ENCODE measurements around the gene EFEMP2.
"Not testable (repeated sequence)": the region's sequence is repeated elsewhere in the genome, so short reads cannot be mapped to it uniquely, and the experiment has no call there.

EFEMP2 gene

DNA sequence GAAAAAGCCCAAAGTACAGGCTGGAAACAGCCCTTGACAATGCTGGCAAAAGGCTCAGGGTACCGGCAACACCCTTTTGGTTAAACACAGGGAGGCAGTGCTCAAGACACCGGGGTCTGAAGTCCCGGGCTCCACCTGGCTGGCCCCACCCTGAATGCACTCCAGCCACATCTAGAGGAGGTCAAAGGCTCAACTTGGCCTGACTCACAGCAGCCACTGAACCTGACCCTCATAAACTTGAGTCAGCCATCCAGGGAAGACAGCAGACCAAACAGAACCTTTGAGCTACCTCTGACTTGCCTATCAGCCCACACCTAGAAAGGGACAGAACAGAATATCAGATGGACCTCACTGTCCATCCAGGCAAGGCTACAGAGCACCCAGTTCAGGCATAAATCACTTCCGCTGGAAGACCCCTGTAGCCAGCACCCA is 18.4 kb downstream of the EFEMP2 start:
- no peak for DNase-seq

DNA sequence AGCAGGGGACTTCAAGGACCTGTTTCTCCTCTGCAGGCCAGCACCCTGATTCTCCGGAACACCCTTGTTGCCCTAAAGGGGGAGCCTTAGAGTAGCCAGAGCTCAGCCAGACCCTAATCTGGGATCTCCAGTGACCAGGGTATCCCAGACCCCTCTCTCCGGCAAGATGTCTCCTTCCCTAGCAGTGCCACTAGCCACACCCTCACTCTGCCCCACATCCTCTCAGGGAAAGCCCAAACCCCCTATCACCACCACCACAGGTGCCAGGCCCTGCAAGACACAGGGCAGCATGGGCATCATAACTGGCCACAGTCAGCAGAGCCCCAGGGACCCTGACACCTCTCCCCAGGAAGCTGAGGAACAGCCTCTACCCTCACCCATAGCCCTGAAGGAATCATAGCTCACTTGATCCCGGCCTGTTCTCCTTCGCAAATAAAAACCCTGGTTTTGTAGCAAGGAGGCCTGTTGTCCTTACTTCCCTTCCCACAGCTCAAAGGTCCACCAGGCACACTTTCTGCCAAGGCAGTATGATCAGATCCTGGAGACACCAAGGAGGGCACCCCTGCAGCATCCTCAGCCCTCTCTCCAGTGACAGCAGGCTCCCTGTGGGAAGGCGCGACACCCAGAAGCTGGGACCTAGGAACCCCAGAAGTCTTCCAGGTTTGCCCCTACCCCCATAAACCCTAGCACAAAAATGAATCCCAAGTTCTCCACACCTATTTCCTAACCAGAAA is 19.2 kb downstream of the EFEMP2 start:
- DNase-seq = no peak

- no peak for DNase-seq
Measured at GRCh38 chr11:65852508-65853245, 19.9 kb downstream of the EFEMP2 start.

- DNase-seq = no peak
Measured at GRCh38 chr11:65851811-65852507, 20.6 kb downstream of the EFEMP2 start.

GRCh38 chr11:65851083-65851579 is 21.5 kb downstream of the EFEMP2 start:
- no peak for DNase-seq

GRCh38 chr11:65850217-65851082 is 22.1 kb downstream of the EFEMP2 start:
- DNase-seq = no peak

GRCh38 chr11:65849771-65850216 is 22.8 kb downstream of the EFEMP2 start:
- DNase-seq = no peak

- DNase-seq = no peak
Measured at GRCh38 chr11:65849366-65849765, 23.2 kb downstream of the EFEMP2 start.

GRCh38 chr11:65848693-65849092 is 23.9 kb downstream of the EFEMP2 start:
- not testable (repeated sequence) for DNase-seq

- no peak for DNase-seq
Measured at GRCh38 chr11:65847746-65848145, 24.9 kb downstream of the EFEMP2 start.

- no peak for DNase-seq
Measured at GRCh38 chr11:65844231-65844872, 28.2 kb downstream of the EFEMP2 start.

DNA sequence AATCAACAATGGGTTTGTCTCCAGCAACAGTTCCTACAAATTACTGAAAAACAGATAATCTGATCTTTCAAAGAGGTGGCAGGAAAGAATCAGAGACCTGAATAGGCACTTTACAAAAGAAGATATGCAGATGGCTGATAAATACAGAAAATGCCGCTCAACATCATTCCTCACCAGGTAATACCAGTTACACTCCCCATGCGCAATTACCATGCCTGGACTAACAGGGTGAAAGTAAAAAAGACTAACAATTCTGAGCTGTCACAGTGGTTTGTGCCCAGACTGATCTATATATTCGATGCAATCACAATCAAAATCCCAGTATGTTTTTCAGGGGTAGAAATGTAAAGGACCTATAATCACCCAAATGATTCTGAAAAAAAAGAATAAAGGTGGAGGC is 28.8 kb downstream of the EFEMP2 start:
- no peak for DNase-seq

DNA sequence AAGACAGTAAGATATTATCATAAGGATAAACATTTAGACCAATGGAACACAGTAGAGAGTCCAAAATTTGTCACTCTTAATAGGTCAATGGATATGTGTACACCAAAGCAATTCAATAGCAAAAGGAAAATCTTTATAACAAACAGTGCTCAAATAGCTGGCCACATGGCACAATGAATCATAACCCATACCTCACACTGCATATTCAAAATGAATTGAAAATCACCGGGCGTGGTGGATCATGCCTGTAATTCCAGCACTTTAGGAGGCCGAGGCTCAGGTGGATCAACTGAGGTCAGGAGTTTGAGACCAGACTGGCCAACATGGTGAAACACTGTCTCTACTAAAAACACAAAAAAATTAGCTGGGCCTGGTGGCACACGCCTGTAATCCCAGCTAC is 30.5 kb downstream of the EFEMP2 start:
- no peak for DNase-seq

DNA sequence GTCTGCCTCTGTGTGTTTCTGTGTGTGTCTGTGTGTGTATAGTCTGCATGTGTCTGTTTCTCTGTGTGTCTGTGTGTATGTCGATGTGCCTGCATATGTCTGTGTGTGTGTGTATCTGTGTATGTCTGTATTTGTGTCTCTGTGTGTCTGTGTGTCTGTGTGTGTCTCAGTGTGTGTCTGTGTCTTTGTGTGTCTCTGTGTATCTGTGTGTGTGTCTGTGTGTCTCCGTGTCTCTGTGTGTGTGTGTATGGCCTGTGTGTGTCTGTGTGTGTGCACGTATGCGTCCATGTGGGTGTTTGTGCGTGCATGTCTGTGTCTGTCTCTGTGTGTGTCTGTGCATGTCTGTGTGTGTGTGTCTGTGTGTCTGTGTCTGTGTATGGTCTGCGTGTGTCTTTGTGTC is 38.4 kb downstream of the EFEMP2 start:
- no peak for DNase-seq

DNA sequence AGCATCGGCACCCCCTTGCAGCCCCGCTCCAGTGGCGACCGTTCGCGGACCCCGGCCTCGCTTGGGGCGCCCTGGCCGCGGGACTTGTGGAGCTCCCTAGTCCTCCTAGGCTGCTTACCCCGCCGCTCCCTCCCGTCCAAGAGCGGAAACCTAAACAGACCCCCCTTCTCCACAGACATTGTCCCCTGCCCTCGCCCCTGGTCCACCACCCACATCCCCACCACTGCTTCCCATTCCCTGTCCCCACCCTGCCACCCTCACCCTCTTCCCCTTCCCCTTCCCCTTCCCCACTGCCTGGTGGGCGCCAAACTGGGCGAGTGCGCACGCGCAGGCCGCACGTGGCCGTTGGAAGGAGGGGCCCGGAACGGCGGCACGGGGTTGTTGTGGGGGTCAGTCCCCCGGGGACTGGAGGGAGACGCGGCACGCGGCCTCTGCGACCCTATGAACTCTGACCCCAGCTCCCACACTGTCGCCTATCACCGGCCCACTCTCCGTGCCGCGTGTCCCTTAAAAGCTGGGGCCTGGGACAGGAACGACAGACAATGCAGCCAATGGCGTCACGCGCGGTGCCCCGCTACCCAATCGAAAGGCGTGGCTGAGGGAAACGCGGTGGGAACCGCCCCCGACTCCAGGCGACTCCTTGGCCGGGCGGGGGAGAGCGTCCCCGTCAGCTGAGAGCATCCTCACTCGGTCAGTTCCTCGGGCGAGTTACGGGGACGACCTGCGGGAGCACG is 39.1 kb downstream of the EFEMP2 start, which contains the start of gene SNX32:
TSS of gene SNX32 (plus strand) at position 667 of the 734 bp plus-strand sequence. CDS start 103 bp downstream, outside the sequence.
- peak; percentile 60 for DNase-seq

- DNase-seq = not testable (repeated sequence)
Measured at GRCh38 chr11:65832231-65832630, 40.4 kb downstream of the EFEMP2 start.

DNA sequence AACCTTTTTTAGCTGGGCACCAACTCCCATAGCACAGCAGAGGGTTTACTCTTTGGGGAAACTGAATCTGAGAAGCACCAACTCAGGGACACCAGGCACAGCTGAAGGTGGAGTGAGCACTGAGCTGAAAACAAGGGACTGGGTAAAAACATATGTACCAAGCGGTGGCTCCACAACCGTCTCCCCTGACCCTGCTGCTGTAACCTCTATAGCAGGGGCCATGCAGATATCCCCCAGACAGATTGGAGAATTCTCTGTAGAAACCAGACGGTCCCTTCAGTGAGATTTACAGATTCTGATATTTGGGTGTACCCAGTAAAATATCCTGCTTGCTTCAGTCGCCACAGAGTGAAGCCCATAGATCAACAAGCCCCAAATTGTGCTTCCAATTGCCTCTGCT is 43.1 kb downstream of the EFEMP2 start:
- no peak for DNase-seq

DNA sequence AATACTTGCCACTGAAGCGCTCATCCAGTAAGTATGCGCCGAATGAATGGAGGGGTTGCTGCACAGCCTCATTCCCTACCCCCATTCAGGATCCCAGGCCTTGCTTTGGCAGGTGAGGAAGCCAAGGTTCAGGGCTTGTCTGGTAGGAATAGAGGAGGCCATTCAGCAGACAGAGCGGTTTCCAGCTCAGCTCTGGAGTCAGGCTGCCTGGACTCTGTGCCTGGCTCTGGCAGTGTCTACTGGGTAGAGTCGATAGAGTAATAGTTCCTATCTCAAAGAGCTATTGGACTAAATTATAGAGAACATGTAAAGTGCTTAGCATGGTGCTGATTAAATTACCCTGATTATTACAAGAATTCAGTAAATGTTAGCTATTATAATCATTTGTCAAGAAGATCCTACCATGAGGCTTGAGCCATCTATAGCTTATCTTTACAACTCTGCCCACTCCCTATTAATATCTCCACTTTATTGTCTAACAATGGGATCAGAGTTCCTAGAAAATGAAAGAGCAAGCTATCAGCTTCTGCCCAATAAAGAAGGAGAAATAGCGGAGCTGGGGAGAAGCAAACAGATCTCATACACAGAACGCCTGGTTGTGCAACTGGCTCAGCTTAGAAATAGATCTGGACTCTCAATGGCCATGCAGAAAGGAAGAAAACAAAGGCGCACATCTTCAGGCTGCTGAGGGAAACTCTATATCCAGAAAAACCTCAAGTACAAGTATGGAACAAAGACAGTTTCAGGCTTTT is 45.4 kb downstream of the EFEMP2 start:
- DNase-seq = no peak

GRCh38 chr11:65822776-65823528 is 49.6 kb downstream of the EFEMP2 start:
- no peak for DNase-seq

- no peak for DNase-seq
Measured at GRCh38 chr11:65821107-65821506, 51.5 kb downstream of the EFEMP2 start.
